H1 (cell line): ENCODE data around the gene CFAP161. TPM values are rescaled to one million over a fixed set of nuclear protein-coding genes. Genes with fewer than 3 reads are reported as not detected.
A peak's percentile ranks its signal among the peaks of the same experiment; 100 is the strongest.

Experiments
- CTCF ChIA-PET: fragments of 300-600 bp; sonication (Branson Sonifier 250); formaldehyde crosslinking; loops from one replicate; lab custom pipeline; 2021; ENCODE audit not compliant: partially characterized antibody; lab: Charles Lee
- POLR2A ChIA-PET: fragments of 300-600 bp; sonication (Branson Sonifier 250); formaldehyde crosslinking; loops from one replicate; lab custom pipeline; 2021; ENCODE audit warnings: inconsistent platforms; ENCODE audit not compliant: partially characterized antibody; lab: Charles Lee
- DNase-seq, 2 experiments: peaks; one replicate each; pipeline versions ENCODE4 v3.0.0 to v3.0.0-alpha.2; 2010 to 2022; ENCODE audit warnings: low spot score in 2 of 2, low read depth in 1 of 2, mixed read lengths in 1 of 2
- FAIRE-seq: peaks from 2 replicates; lab custom pipeline; 2011; peaks lifted over from hg19 to GRCh38; lab: Jason Lieb, UNC
- H2AFZ ChIP-seq: 2 replicates; pipeline ENCODE4 v1.8.1; 2012; ENCODE audit warnings: low read length, inconsistent platforms
- H2AK5ac ChIP-seq: 2 replicates; pipeline ENCODE4 v1.6.1; 2013; ENCODE audit warnings: low read depth, low read length
- H2BK120ac ChIP-seq: replicated peaks from 2 replicates; pipeline ENCODE3; 2013; ENCODE audit warnings: low read depth, low read length, inconsistent platforms
- H2BK12ac ChIP-seq: 2 replicates; pipeline ENCODE4 v1.6.1; 2013; ENCODE audit warnings: low read depth, low read length
- H2BK15ac ChIP-seq: 2 replicates; pipeline ENCODE4 v1.6.1; 2013; ENCODE audit warnings: low read length
- H2BK20ac ChIP-seq: 2 replicates; pipeline ENCODE4 v1.6.1; 2013; ENCODE audit warnings: low read length
- H2BK5ac ChIP-seq: 2 replicates; pipeline ENCODE4 v1.6.1; 2013; ENCODE audit warnings: low read depth, low read length
- H3K14ac ChIP-seq: 2 replicates; pipeline ENCODE4 v1.6.1; 2013; ENCODE audit warnings: inconsistent platforms; ENCODE audit not compliant: insufficient read length
- H3K18ac ChIP-seq: 2 replicates; pipeline ENCODE4 v1.6.1; 2013; ENCODE audit warnings: low read length; ENCODE audit errors: extremely low read depth
- H3K23ac ChIP-seq: 2 replicates; pipeline ENCODE4 v1.6.1; 2013; ENCODE audit warnings: inconsistent platforms; ENCODE audit not compliant: insufficient read length
- H3K23me2 ChIP-seq: 2 replicates; pipeline ENCODE4 v1.6.1; 2013; ENCODE audit warnings: low read depth, low read length
- H3K27ac ChIP-seq: 2 replicates; pipeline ENCODE4 v1.6.1; 2011; ENCODE audit warnings: low read depth, low read length, inconsistent platforms
- H3K27me3 ChIP-seq, 4 experiments: replicated peaks in 1 of 4; 1 replicate in 1 of 4; 2 replicates in 3 of 4; pipeline versions ENCODE4 v1.6.1 to v1.8.1; 2011 to 2013; ENCODE audit warnings: low read length in 3 of 4, mild to moderate bottlenecking in 3 of 4, inconsistent platforms in 2 of 4, mixed read lengths in 2 of 4, moderate library complexity in 1 of 4; ENCODE audit not compliant: control insufficient read depth in 3 of 4, insufficient read depth in 3 of 4; ENCODE audit errors: extremely low read depth in 1 of 4
- H3K36me3 ChIP-seq, 4 experiments: 2 replicates each; pipeline versions ENCODE4 v1.6.1 to v1.8.1; 2011 to 2013; ENCODE audit warnings: mild to moderate bottlenecking in 4 of 4, low read length in 3 of 4, moderate library complexity in 2 of 4, control low read depth in 1 of 4, inconsistent platforms in 1 of 4; ENCODE audit not compliant: insufficient read depth in 4 of 4, control insufficient read depth in 2 of 4
- H3K4ac ChIP-seq: replicated peaks from 2 replicates; pipeline ENCODE3; 2013; ENCODE audit warnings: low read length, low read depth, mixed read lengths, inconsistent platforms; ENCODE audit not compliant: insufficient read length
- H3K4me1 ChIP-seq, 4 experiments: replicated peaks in 1 of 4; 1 replicate in 1 of 4; 2 replicates in 3 of 4; pipeline versions ENCODE4 v1.6.1 to v1.8.1; 2011 to 2013; ENCODE audit warnings: low read length in 3 of 4, inconsistent platforms in 2 of 4, mixed read lengths in 1 of 4; ENCODE audit not compliant: insufficient read depth in 4 of 4, control insufficient read depth in 3 of 4
- H3K4me2 ChIP-seq, 2 experiments: 2 replicates each; pipeline versions ENCODE4 v1.6.1 to v1.8.1; 2011 to 2013; ENCODE audit warnings: low read depth in 2 of 2, low read length in 2 of 2, control low read depth in 1 of 2, inconsistent platforms in 1 of 2, mild to moderate bottlenecking in 1 of 2; ENCODE audit not compliant: insufficient read depth in 1 of 2
- H3K4me3 ChIP-seq, 4 experiments: fragments of 200-600, 300-600 bp in 1 of 4; sonication (generic), shearing (Covaris generic), sonication (Bioruptor Twin) in 1 of 4; 2 replicates each; pipeline versions ENCODE4 v1.5.1 to v1.8.1; 2011 to 2016; ENCODE audit warnings: low read length in 4 of 4, low read depth in 3 of 4, control low read depth in 2 of 4, inconsistent platforms in 2 of 4, mild to moderate bottlenecking in 2 of 4, mixed read lengths in 1 of 4, moderate library complexity in 1 of 4; ENCODE audit not compliant: insufficient read depth in 2 of 4; ENCODE audit errors: extremely low read depth in 1 of 4
- H3K56ac ChIP-seq: replicated peaks from 2 replicates; pipeline ENCODE3; 2013; ENCODE audit warnings: low read depth, mild to moderate bottlenecking, mixed read lengths, low read length, inconsistent platforms; ENCODE audit not compliant: insufficient read length
- H3K79me1 ChIP-seq: 2 replicates; pipeline ENCODE4 v1.6.1; 2013; ENCODE audit warnings: low read depth, low read length, control low read depth
- H3K79me2 ChIP-seq, 2 experiments: 2 replicates each; pipeline versions ENCODE4 v1.6.1 to v1.8.1; 2012 to 2013; ENCODE audit warnings: low read length in 2 of 2, mild to moderate bottlenecking in 2 of 2, inconsistent platforms in 1 of 2; ENCODE audit not compliant: insufficient read depth in 2 of 2, control insufficient read depth in 1 of 2
- H3K9ac ChIP-seq, 4 experiments: replicated peaks in 1 of 4; 1 replicate in 1 of 4; 2 replicates in 3 of 4; pipeline versions ENCODE4 v1.6.1 to v1.8.1; 2011 to 2013; ENCODE audit warnings: low read depth in 3 of 4, low read length in 3 of 4, control low read depth in 2 of 4, mild to moderate bottlenecking in 2 of 4, moderate library complexity in 2 of 4, inconsistent platforms in 1 of 4; ENCODE audit errors: extremely low read depth in 1 of 4
- H3K9me3 ChIP-seq, 2 experiments: 2 replicates each; pipeline versions ENCODE4 v1.6.1 to v1.8.1; 2012 to 2013; ENCODE audit warnings: mild to moderate bottlenecking in 2 of 2, moderate library complexity in 2 of 2, control low read depth in 1 of 2, inconsistent platforms in 1 of 2, low read depth in 1 of 2, low read length in 1 of 2, mixed read lengths in 1 of 2; ENCODE audit not compliant: insufficient read depth in 2 of 2
- H4K20me1 ChIP-seq, 2 experiments: replicated peaks in 1 of 2; 2 replicates each; pipeline versions ENCODE3 to v1.8.1; 2011 to 2013; ENCODE audit warnings: inconsistent platforms in 2 of 2, low read length in 2 of 2, mild to moderate bottlenecking in 1 of 2; ENCODE audit not compliant: insufficient read depth in 2 of 2, control insufficient read depth in 1 of 2
- H4K5ac ChIP-seq: 2 replicates; pipeline ENCODE4 v1.6.1; 2013; ENCODE audit warnings: low read length, low read depth, mixed read lengths, inconsistent platforms; ENCODE audit not compliant: insufficient read length
- H4K8ac ChIP-seq: 2 replicates; pipeline ENCODE4 v1.8.0; 2013; ENCODE audit warnings: mild to moderate bottlenecking, moderate library complexity, low read length, inconsistent platforms; ENCODE audit not compliant: insufficient read depth; ENCODE audit errors: extremely low read depth
- H4K91ac ChIP-seq: replicated peaks from 2 replicates; pipeline ENCODE3; 2013; ENCODE audit warnings: low read length, mixed read lengths, inconsistent platforms; ENCODE audit not compliant: insufficient read length
- BCL11A ChIP-seq, 2 experiments: IDR thresholded peaks; one replicate each; pipeline ENCODE4 v1.6.1; 2011; ENCODE audit warnings: low read depth in 2 of 2, low read length in 2 of 2, mild to moderate bottlenecking in 2 of 2
- HDAC2 ChIP-seq, 2 experiments: fragments of 300-600 bp in 1 of 2; sonication (generic) in 1 of 2; IDR thresholded peaks; 2 replicates each; pipeline ENCODE4 v1.6.1; 2011 to 2012; ENCODE audit warnings: low read depth in 2 of 2, low read length in 2 of 2, mild to moderate bottlenecking in 2 of 2, moderate library complexity in 2 of 2, borderline replicate concordance in 1 of 2, inconsistent platforms in 1 of 2
- JUND ChIP-seq: IDR thresholded peaks from 2 replicates; pipeline ENCODE4 v1.6.1; 2011; ENCODE audit warnings: mild to moderate bottlenecking, improper control_type of control experiment, low read length
- MAFK ChIP-seq: IDR thresholded peaks from 2 replicates; pipeline ENCODE4 v1.6.1; 2012; ENCODE audit warnings: low read depth, mild to moderate bottlenecking, improper control_type of control experiment, low read length
- RNF2 ChIP-seq: fragments of 200-900, 300-1000 bp; sonication (generic); IDR thresholded peaks from 2 replicates; pipeline ENCODE4 v1.7.1; 2016; ENCODE audit warnings: borderline replicate concordance, low read depth, mild to moderate bottlenecking, antibody characterized with exemption, low read length; ENCODE audit not compliant: poor library complexity, severe bottlenecking; ENCODE audit errors: missing control alignments
- SIN3A ChIP-seq, 2 experiments: IDR thresholded peaks in 1 of 2; conservative IDR thresholded peaks in 1 of 2; 2 replicates each; pipeline ENCODE4 v1.6.1; 2011 to 2012; ENCODE audit warnings: low read length in 2 of 2, improper control_type of control experiment in 1 of 2, low read depth in 1 of 2, mild to moderate bottlenecking in 1 of 2
- SIX5 ChIP-seq: IDR thresholded peaks from 2 replicates; pipeline ENCODE4 v1.6.1; 2011; ENCODE audit warnings: mild to moderate bottlenecking, low read depth, low read length
- TEAD4 ChIP-seq: IDR thresholded peaks from 2 replicates; pipeline ENCODE4 v1.6.1; 2012; ENCODE audit warnings: low read depth, low read length, inconsistent platforms, mixed read lengths
- ZNF274 ChIP-seq: IDR thresholded peaks from 2 replicates; pipeline ENCODE4 v1.7.0; 2012; ENCODE audit warnings: low read length, borderline replicate concordance; ENCODE audit errors: extremely low read depth
- WGBS, 2 experiments: shearing (Covaris generic) in 1 of 2; methylation state at CpG; one replicate each; pipeline versions ENCODE4 v1.1.6 to v1.1.7; 2013 to 2015; ENCODE audit warnings: low lambda C conversion rate in 2 of 2, mixed read lengths in 2 of 2, inconsistent platforms in 1 of 2, low coverage in 1 of 2, missing lambda C conversion rate in 1 of 2; ENCODE audit not compliant: insufficient replicate concordance in 2 of 2, insufficient coverage in 1 of 2, insufficient read length in 1 of 2; ENCODE audit errors: extremely low coverage in 1 of 2, missing lambda C conversion rate in 1 of 2; 5-methylcytosine and 5-hydroxymethylcytosine counted together
- polyA plus RNA-seq, 7 experiments: library from polyadenylated mRNA; depleted of rRNA in 3 of 7; stranded (reverse) in 5 of 7; unstranded in 2 of 7; fragments of >200 nt in 5 of 7; fragments of 200-250 nt in 2 of 7; gene quantifications; 1 replicate in 5 of 7; 2 replicates in 1 of 7; 4 replicates in 1 of 7; pipeline versions ENCODE4 v1.2.1 to v1.2.3, GENCODE V29; 2011 to 2013; ENCODE audit warnings: missing spikeins in 2 of 7, mixed read lengths in 2 of 7
- total RNA-seq: library from RNA; stranded (reverse); fragmentation: NEBNext Ultra II Directional; extraction: Animal tissue kit (Norgen Biotek cat#: 25700); gene quantifications from 2 replicates; pipeline ENCODE4 v1.2.1, GENCODE V29; 2021
- TF ChIP-seq, protein P1 (sequence below): IDR thresholded peaks from 2 replicates; pipeline ENCODE4 v1.6.1; 2012; ENCODE audit warnings: inconsistent platforms
- TF ChIP-seq, protein P2 (sequence below): IDR thresholded peaks from 2 replicates; pipeline ENCODE4 v1.6.1; 2012; ENCODE audit warnings: low read length, inconsistent platforms

The CFAP161 gene
- total and polyA plus RNA-seq, 2 of the 8 experiments (the other 6 are each of a cell fraction or from before 2014, with no cell fraction given): 0.05 TPM; not detected in 1

DNA sequence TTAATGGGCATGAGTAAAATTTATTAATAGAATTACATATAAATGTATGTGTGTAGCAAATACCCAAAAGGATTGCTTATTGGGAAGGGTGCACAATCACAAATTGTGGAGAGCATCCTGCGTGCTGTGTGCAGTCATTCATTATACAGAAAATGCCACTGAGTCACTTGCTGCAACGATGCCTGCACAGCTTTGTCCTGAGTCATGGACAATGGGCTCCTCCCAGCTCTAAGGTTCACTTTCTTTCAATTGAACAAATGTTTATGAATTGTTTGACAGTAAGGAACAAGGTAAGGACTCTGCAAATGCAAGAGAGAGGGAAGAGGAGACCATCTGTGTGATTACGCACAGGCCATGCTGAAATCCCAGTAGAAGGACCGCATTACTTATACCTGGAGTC lies 18.7 kb downstream of the CFAP161 start:
- ChIA-PET POLR2A (interaction anchor here (0.5 kb wide), 1 partner anchor 195 kb away, joined by 3 read pairs; no protein-coding TSS in a partner anchor), CTCF (interaction anchor here (1.0 to 11.9 kb wide), 4 partner anchors 9 to 114 kb away, joined by 3 to 162 read pairs (median 31); no protein-coding TSS in a partner anchor)
- H2BK5ac ChIP-seq: no peak overlapping the region
- no peak overlapping the region for H3K9ac ChIP-seq
- H3K9me3 ChIP-seq: no peaks in the 10 kb centered on the region
- DNase-seq (no peak), FAIRE-seq (no peak)
- no peak overlapping the region for H2BK20ac ChIP-seq
- no peaks in the 10 kb centered on the region for H3K27me3 ChIP-seq
- no peak overlapping the region for H2AK5ac ChIP-seq
- no peak overlapping the region for H3K18ac ChIP-seq
- H4K91ac ChIP-seq: no peak overlapping the region
- no peak overlapping the region for H2BK120ac ChIP-seq
- H4K20me1 ChIP-seq: no peaks in the 10 kb centered on the region
- H3K23ac ChIP-seq: no peak overlapping the region
- no peak overlapping the region for H3K4me3 ChIP-seq
- no peak overlapping the region for H4K8ac ChIP-seq
- no peaks in the 10 kb centered on the region for H3K36me3 ChIP-seq
- H3K4me2 ChIP-seq: no peak overlapping the region
- no peaks in the 10 kb centered on the region for H3K79me1 ChIP-seq
- H2BK15ac ChIP-seq: no peak overlapping the region
- no peak overlapping the region for H2AFZ ChIP-seq
- no peaks in the 10 kb centered on the region for H3K79me2 ChIP-seq
- H3K14ac ChIP-seq: no peak overlapping the region
- no peaks in the 10 kb centered on the region for H3K4me1 ChIP-seq
- no peak overlapping the region for H3K56ac ChIP-seq
- H3K27ac ChIP-seq: no peak overlapping the region
- no peak overlapping the region for H4K5ac ChIP-seq
- H3K23me2 ChIP-seq: no peaks in the 10 kb centered on the region
- WGBS, 2 experiments: 86% methylated on average over 4 of the region's 4 CpGs; no CpG with 5 or more reads in 1 of the 2 experiments
- H3K4ac ChIP-seq: peak overlapping the region; percentile 57
- H2BK12ac ChIP-seq: no peak overlapping the region
- TF ChIP-seq BCL11A (IDR thresholded peaks at IDR 0.05; ENCODE audit: low read depth in 2 of 2, low read length in 2 of 2) (no peak), JUND (no peak), TEAD4 (no peak), SIN3A (conservative IDR thresholded peaks at IDR 0.05 in 1 of 2, IDR thresholded peaks at IDR 0.05 in 1 of 2; ENCODE audit: low read depth in 1 of 2, low read length in 2 of 2) (no peak), MAFK (no peak), ZNF274 (no peak), RNF2 (no peak), SIX5 (no peak), HDAC2 (IDR thresholded peaks at IDR 0.05; ENCODE audit: borderline replicate concordance in 1 of 2, low read depth in 2 of 2, low read length in 2 of 2) (no peak)
- TF ChIP-seq, protein P1, sequence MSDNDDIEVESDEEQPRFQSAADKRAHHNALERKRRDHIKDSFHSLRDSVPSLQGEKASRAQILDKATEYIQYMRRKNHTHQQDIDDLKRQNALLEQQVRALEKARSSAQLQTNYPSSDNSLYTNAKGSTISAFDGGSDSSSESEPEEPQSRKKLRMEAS: no peak
- TF ChIP-seq, protein P2, sequence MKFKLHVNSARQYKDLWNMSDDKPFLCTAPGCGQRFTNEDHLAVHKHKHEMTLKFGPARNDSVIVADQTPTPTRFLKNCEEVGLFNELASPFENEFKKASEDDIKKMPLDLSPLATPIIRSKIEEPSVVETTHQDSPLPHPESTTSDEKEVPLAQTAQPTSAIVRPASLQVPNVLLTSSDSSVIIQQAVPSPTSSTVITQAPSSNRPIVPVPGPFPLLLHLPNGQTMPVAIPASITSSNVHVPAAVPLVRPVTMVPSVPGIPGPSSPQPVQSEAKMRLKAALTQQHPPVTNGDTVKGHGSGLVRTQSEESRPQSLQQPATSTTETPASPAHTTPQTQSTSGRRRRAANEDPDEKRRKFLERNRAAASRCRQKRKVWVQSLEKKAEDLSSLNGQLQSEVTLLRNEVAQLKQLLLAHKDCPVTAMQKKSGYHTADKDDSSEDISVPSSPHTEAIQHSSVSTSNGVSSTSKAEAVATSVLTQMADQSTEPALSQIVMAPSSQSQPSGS: no peak
